Measurements from ENCODE around the gene PAPSS2.

Gene PAPSS2

DNA sequence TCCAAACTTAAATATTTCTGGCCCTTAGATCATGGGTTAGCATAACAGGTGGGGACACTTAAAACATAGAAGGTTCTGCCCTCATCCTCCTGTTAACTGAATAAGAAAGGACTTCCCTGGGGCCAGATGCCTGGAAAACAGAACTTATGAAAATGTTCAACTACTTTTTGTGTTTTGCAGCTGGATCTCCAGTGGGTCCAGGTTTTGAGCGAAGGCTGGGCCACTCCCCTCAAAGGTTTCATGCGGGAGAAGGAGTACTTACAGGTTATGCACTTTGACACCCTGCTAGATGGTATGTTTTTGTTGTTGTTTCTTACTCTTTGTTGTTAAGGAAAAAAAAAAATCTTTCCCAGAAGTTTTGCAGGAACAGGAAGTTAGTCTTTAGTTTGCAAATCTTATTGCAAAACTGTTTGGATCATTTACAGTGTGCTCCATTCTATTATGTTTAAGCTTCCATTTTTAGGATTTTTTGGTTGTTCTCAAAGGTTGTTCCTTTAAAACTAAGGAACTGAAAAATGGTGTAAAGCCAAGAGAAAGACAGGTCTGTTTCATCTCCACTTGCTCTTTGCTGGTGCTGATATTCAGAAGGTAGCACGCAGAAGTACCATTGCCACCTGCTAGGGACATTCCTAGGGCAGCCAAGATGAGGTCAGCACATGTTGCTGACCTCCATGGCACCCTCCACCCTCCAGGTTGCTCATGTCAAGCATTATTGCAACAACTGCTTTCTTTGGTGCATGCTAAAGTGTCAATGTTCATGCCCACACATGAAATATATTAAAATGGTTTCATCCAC lies 56.1 kb downstream of the PAPSS2 start:
- TF ChIP-seq, protein P1, sequence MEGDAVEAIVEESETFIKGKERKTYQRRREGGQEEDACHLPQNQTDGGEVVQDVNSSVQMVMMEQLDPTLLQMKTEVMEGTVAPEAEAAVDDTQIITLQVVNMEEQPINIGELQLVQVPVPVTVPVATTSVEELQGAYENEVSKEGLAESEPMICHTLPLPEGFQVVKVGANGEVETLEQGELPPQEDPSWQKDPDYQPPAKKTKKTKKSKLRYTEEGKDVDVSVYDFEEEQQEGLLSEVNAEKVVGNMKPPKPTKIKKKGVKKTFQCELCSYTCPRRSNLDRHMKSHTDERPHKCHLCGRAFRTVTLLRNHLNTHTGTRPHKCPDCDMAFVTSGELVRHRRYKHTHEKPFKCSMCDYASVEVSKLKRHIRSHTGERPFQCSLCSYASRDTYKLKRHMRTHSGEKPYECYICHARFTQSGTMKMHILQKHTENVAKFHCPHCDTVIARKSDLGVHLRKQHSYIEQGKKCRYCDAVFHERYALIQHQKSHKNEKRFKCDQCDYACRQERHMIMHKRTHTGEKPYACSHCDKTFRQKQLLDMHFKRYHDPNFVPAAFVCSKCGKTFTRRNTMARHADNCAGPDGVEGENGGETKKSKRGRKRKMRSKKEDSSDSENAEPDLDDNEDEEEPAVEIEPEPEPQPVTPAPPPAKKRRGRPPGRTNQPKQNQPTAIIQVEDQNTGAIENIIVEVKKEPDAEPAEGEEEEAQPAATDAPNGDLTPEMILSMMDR (IDR thresholded peaks at IDR 0.05; ENCODE audit: low read depth, low read length, missing control alignments) = no peak
- no peak for DNase-seq (ENCODE audit: extremely low read depth, low read depth)
- H3K4me3 ChIP-seq (replicated peaks; ENCODE audit: low read depth, low read length) = no peak overlapping the region

DNA sequence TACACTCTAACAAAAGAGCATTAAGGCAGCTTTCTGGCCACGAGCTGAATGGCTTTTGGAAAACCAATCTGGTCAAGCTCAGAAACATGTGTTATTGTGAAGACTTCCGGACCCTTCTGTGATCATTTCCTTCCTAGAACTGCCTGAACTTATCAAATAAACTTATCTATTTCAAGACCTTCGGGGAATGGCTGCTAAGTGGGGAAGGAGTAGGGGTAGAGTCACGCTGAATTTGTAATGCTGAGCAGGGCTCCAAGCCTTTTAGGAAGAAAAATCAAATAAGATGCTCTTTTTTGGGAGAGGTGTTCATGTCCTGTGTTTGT lies 56.6 kb downstream of the PAPSS2 start:
- no peak overlapping the region for H3K4me3 ChIP-seq (replicated peaks; ENCODE audit: low read depth, low read length)
- TF ChIP-seq, protein P1 (IDR thresholded peaks at IDR 0.05; ENCODE audit: low read depth, low read length, missing control alignments) = no peak
- DNase-seq (ENCODE audit: extremely low read depth, low read depth) = no peak

DNA sequence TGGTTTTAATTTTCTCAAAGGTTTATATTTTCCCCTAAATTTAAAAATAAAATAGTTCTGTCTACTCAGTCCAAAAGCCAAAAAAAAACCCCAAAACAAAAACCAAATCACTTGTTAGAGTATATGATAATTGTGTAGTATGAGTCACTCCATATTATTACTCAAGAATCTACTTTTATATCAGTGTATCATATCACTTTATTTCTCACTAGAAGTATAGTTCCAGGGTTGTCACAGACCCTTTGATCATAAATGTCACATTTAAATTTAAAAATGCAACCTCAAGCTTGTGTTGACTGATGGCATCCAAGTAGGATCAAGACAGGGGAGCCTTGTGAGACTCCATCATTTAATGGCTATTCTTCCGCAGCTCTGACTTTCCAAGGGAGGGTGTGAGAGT lies 61.0 kb downstream of the PAPSS2 start:
- no peak for DNase-seq (ENCODE audit: extremely low read depth, low read depth)
- TF ChIP-seq, protein P1 (IDR thresholded peaks at IDR 0.05; ENCODE audit: low read depth, low read length, missing control alignments) = no peak
- no peak overlapping the region for H3K4me3 ChIP-seq (replicated peaks; ENCODE audit: low read depth, low read length)

DNA sequence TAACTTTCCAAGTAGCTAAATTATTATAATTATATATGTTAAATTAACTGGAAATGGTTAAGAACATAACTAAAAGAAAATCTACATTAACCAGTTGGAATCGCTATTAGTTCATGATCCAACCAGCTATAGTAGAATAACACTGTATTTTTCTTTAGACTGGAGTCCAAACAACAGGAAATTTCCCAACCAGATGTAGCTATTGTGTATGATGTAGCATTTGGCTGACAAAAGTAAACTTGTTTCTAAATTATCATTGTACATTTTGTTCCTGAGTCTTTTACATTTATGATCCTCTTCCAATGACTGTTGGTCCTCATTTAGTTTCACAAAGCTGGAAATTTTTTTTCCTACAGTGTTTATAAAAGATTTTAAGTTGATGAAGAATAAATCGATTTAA lies 62.1 kb downstream of the PAPSS2 start:
- H3K4me3 ChIP-seq (replicated peaks; ENCODE audit: low read depth, low read length) = no peak overlapping the region
- TF ChIP-seq, protein P1 (IDR thresholded peaks at IDR 0.05; ENCODE audit: low read depth, low read length, missing control alignments) = no peak
- no peak for DNase-seq (ENCODE audit: extremely low read depth, low read depth)

DNA sequence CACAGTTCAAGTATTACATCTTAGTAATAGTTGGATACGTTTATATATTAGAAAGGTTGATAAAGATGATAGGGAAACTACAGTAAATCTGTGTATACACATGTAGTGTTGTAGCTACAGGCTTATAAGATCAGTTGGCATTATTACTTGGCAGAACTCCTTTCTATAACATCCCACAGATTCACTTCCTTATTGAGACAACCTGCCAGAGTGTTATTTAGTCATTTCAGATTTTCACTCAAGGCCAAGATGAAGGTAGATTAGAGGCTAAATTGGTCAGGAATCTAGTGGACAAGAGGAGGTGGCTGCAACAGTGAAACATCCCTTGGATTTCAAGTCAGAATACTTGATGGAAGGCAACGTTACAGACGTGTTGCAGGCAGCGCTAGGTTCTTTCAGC lies 63.0 kb downstream of the PAPSS2 start:
- no peak overlapping the region for H3K4me3 ChIP-seq (replicated peaks; ENCODE audit: low read depth, low read length)
- DNase-seq (ENCODE audit: extremely low read depth, low read depth) = no peak
- TF ChIP-seq, protein P1 (IDR thresholded peaks at IDR 0.05; ENCODE audit: low read depth, low read length, missing control alignments) = no peak

DNA sequence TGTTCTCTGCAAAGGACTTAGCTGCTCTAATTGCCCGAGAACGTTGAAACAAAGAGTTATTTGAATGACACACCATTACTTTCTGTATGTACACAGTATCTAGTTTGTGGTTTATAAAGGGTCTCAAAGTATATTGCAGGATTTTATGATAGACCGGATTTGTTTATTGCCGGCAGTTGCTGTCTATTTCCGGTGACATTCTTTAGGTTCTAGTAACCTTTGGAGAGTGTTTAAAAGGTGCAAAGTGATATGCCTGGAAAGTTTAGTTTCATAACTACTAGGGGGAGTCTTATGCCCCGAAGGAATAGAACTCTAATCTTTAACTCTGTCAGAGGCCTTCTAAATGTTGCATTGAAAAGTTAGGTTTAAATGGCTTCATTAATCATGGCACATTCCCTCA lies 63.8 kb downstream of the PAPSS2 start:
- TF ChIP-seq, protein P1 (IDR thresholded peaks at IDR 0.05; ENCODE audit: low read depth, low read length, missing control alignments) = no peak
- no peak overlapping the region for H3K4me3 ChIP-seq (replicated peaks; ENCODE audit: low read depth, low read length)
- no peak for DNase-seq (ENCODE audit: extremely low read depth, low read depth)

DNA sequence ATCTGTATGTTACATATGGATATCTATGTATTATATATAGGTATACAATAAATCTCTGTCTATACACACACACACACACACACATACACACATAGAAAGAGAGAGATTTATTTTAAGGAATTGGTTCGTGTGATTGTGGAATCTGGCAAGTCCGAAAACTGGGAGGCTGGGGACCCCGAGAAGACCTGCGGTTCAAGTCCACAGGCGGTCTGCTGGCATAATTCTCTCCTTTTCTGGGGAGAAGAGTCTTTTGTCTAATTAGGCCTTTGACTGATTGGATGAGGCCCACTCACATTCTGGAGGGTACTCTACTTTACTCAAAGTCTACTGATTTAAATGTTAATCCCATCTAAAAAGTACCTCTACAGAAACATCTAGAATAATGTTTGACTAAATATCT lies 65.1 kb downstream of the PAPSS2 start:
- TF ChIP-seq, protein P1 (IDR thresholded peaks at IDR 0.05; ENCODE audit: low read depth, low read length, missing control alignments) = no peak
- no peak overlapping the region for H3K4me3 ChIP-seq (replicated peaks; ENCODE audit: low read depth, low read length)
- DNase-seq (ENCODE audit: extremely low read depth, low read depth) = no peak

All from HFF-Myc (cell line).